GM19023 (cell line): ENCODE results near the gene TMEM18.
"Not testable (repeated sequence)": the region's sequence is repeated elsewhere in the genome, so short reads cannot be mapped to it uniquely, and the experiment has no call there.

Experiments used
- ATAC-seq: cut with Tn5 transposase; IDR thresholded peaks from one replicate; pipeline ENCODE4 v1.9.1; 2021; ENCODE audit warnings: mild to moderate bottlenecking, moderate library complexity; ENCODE audit not compliant: unreplicated experiment

Gene TMEM18

DNA sequence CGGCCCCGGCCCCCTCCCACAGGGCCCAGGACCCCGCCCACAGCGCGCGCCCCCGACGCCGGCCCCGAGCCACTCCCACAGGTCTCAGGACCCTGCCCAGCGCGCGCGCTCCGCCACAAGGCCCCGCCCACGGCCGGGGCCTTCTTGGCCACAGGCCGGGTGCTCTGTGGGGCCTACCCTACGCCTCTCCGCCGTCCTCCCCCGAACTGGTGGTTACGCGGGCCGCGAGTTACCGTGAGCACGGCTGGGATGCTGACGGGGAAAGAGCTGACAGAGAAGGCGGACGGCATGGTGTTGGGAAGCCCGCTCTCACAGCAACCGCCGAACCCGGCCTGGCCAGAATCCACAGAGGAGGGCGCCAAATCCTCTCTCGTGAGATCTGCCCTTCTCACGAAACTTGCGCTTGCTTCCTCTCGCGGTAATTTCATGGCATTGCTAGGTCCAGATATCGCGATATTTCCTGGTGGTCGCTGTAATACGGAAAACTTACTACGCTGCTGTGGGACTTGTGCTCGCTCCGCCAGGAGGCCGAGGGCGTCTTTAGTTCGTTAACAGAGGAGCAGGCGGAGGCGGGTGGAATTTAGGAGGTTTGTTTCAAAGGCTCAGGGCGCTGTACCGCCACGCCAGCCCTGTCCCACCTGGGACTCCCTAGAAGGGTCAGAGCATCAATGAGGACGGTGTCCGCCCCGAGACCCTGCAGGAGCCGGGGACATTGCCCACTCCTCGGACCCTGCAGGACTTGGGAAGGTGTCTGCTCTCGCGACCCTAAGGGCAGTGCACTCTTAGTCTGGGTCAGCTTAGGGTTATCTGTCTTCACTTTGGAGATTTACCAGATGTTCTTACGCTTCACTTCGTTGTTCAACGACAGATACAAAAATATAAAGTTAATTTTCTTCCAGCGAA is at the start of gene TMEM18:
Gene TMEM18 (minus strand): TSS at position 351 of the 903 bp plus-strand sequence. CDS start 61 bp downstream, at position 290.
- peak; percentile 63 for ATAC-seq

DNA sequence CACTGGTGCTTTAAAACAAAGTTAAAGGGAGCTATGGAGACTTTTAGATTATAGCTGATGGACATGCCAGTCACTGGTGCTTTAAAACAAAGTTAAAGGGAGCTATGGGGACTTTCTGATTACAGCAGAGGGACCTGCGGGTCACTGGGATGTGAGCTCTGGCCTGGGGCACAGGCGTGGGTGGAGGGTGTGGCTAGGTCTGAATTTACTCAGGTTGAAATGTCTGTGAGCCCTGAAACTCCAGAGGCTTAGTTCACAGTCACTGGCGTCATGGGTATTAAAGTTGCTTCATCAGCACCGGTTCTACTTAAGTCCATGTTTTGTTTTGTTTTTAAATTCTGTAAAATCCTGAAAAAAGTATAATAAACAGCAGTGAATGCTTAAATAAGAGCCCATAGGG is 49.0 kb upstream of the TMEM18 start:
- ATAC-seq, result peak; percentile 79

DNA sequence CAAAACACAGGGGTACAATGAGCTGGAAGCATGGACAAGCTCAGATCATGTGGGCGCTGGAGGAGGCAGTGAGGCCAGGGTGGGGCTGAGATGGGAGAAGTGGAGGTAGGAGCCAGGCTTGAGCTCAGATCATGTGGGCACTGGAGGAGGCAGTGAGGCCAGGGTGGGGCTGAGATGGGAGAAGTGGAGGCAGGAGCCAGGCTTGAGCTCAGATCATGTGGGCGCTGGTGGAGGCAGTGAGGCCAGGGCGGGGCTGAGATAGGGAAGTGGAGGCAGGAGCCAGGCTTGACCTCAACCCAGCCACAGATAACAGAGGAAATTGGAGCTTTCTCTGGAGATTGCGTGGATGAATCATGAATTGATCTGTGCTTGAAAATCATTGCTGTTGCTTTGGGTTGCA is 48.3 kb upstream of the TMEM18 start:
- ATAC-seq, result no peak

DNA sequence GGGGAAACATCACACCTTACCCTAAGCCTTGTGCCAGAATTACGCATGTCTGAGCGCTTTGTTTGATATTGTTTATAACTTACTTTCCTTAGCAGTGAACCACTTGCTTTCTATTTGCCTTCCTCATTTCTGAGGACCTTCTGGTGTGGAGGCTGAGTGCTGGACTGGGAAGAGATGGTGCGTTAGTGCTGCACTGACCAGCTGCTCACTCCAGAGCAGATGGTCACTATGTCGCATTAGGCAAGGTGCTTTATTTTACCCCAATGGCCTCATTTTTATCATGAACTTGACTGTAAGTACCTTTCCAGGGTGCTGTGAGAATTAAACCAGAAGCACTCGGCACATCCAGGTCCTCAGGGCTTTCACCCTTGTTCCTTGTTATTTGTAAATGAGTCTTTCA is 46.6 kb upstream of the TMEM18 start:
- ATAC-seq, result no peak

DNA sequence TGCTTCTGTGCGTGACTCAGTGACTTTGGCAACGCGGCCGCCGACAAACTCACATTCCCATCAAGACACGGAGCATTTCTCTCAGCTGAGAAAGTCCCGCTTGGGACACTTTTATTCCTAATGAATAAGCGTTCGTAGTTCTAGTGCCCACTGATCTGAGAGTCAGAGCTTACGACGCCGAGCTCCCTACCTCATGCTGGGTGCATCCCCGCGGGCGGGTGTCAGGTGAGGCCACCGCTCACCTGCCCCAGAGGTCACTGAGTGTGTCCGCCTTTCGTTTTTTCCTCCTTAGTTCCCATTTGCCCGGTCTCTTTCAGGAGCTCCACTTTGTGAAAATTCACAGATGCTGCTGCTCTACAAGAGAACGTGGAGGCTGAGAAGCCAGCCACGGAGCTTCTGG is 43.6 kb upstream of the TMEM18 start:
- ATAC-seq, result no peak

DNA sequence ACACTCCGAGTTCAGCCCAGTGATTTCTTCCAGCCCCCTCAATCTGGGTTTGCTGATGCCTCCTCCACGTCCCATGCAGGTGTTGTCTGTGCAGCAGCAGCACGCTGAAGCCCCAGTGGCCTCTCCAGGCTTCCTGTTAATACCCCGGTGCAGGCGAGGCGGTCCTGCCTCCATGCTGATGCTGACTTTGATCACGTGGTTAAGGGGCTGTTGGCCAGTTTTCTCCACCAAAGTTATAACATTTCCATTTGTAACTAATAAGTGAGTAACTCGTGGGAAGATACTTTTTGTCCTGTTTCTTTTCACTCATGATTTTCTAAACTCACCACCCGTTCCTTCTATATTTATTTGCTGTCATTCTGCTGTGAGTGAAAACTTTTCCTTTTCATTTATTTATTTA is 42.5 kb upstream of the TMEM18 start:
- ATAC-seq, result no peak

DNA sequence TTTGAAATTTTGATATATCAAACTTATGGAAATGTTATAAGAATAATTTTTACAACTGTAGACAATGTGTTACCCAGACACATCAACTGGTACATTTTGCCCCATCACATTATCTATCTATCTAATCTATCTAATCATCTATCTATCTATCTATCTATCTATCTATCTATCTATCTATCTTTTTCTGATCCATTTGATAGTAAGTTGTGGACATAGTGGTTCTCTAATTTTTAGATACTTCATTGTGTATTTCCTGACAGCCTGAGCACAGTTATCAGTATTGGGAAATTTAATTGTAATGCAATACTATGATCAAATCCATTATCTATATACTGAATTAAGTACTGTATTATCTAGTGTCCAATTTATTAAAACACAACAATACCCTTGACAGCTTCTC is 42.0 kb upstream of the TMEM18 start:
- no peak for ATAC-seq

DNA sequence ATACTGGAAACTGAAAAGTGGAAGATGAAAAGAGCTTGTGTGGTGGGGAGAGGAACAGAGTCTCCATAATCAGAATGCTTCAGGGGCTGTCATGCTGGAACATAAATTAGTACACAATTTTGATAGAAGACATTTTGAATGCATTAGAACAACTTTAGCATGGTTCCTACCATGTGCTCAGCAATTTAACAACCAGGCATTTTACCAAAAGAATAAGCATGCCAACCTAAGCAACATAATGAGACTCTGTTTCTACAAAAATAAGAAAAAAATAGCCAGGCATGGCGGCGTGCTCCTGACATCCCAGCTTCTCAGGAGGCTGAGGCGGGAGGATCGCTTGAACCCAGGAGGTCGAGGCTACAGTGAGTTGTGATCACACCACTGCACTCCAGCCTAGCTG is 40.5 kb upstream of the TMEM18 start:
- no peak for ATAC-seq

DNA sequence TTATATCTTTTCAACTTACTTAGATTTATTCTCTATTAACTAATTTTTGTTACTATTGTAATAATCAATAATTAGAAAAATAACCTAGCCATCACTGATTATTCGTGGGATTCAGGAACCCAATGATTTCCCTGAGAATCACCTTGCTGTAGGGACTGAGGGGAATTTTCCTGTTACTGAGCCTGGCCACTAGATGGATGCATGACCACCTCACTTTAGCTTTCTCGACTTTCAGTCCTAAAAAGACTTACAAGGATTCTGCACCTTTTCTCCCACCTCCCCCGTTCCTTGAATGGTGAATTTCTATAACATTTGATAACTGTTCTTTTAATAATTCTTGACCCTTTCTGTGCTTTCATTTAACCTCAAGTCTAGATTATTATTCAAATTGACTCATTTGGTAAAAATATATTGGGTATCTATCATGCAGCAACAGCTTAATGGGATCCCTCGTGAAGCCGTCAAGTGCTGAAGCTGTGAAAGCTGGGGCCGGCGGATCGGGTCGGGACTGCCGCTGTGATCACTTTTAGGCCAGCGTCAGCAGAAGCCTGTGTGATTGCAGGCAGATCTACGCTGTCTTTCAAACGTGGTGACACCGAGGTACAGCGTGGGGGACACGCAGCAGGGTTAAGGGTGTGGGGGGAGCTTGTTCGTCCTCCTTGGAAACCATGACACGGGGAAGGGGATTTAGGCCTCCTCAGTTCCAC is 38.8 kb upstream of the TMEM18 start:
- no peak for ATAC-seq

DNA sequence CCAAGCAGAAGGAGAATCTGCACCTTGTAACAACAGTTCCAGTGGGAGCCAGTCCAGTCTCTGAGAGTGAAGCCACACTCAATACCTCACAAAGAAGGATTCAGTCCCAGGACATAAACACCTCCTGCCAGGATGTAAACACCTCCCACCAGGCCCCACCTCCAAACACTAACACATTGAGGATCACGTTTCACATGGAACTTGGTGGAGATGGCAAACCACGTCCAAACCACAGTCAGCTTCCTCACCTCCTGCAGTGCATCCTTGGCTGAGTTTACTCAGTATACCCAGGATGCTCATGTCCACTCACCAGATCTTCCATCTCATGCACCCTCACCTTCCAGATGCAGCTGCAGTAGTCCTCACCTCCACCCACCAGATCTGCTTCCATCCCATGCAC is 37.8 kb upstream of the TMEM18 start:
- no peak for ATAC-seq

DNA sequence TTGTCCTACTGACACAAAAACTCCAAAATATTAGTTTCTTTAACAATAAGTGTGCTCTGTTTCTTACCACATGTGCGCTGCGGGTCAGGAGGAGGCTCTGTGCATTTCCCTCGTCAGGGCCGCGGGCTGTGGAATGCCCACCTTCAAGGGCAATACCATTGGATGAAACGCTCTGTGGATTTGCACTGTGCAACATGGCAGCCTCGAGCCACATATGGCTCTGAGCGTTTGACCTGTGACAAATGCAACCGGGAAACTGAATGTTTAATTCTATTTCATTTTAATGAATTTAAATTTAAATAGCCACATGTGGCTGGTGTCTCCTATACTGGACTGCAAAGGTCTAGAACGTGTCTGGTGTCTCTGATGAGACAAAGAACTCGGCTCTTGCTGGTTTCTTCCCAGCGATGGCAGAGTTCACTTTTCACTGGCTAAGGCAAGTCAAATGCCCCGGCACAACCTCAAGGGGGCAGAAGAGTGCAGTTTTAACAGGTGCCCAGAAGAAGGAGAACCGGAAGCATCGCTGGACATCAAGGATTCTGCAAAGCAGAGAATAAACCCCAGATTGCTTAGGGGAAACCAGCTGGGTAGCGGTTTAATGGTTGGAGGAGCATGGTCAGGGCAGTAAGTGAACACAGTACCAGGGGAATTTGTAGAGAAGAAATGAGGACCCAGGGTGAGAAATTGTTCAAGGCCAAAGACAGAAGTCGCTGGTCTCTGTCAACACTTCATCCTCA is 37.0 kb upstream of the TMEM18 start:
- ATAC-seq, result peak; percentile 93

DNA sequence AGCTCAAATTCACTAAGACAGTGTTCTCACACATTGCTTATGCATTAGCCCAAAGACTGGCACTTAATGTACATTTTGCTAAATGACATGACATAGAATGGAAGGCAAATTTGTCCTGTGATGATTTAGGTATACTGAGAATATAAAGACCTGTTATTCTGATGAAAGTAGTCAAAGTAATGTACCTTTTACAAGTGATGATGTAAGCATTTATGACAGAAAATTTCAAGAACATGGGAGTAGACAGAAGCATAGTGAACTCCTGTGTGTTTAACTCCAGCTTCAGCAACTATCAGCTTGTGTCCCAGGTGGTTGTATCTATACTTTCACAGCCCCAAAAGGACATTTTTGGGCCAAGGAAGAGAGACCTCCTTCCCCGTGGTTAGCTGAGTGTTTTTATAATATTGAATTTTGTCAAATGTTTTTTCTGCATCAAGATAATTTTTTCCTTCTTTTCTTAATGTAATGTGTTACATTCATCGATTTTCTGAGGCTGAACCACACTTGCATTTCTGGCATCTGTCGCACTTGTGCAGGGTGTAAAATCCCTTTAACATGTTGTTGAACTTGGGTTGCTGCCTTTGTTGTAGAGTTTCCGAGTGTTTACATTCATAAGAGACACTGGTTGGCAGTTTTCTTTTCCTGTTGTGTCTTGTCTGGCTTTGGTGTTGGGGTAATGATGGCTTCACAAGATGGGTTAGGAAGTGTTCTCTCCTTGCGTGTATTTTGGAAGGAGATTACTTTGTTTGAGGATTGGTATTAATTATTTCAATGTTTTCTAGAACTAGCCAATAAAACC is 33.9 kb upstream of the TMEM18 start:
- no peak for ATAC-seq

DNA sequence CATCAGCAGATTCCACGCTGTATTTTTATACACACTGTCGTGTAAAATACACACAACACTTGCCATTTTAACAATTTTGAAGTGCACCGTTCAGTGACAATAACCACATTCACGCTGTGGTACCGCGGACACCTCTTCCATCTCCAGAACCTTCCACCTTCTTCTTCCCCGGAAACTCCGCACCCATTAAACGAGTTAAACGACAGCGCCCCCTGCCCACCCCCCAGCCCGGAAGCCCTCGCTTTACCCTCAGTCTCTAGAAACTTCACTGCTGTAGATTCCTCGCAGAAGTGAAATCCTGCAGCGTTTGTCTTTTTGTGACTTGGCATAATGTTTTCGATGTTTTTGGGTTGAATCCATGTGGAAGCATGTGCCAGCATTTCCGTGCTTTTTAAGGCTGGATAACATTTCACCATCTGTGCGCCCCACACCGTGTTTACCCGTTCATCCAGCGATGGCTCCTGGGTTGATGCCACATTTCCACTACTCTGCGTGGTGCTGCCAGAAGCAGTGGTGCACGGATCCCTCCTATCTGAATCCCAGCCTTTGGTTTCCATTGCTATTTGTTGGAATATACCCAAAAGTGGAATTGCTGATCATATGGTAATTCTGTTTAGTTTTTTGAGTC is 32.0 kb upstream of the TMEM18 start:
- no peak for ATAC-seq

DNA sequence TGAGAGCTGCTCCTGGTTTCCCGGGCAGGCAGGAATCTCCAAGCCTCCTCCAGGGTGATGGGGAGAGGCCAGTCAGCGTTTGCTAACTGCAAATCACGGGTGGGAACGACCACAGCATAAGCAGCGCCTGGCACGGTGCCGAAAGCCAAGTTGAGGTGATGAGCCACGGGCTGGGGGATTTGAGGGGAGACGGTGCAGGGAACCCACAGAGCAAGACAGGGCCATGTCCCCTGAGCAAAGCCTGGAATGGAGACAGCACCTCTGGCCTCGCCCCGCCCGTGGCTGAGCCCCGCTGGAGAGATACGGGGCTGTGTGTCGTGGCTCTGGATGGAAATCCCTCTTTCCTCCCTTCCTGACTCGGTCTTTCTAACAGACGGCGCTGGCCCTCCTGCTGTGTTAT is 31.5 kb upstream of the TMEM18 start:
- ATAC-seq, result no peak

DNA sequence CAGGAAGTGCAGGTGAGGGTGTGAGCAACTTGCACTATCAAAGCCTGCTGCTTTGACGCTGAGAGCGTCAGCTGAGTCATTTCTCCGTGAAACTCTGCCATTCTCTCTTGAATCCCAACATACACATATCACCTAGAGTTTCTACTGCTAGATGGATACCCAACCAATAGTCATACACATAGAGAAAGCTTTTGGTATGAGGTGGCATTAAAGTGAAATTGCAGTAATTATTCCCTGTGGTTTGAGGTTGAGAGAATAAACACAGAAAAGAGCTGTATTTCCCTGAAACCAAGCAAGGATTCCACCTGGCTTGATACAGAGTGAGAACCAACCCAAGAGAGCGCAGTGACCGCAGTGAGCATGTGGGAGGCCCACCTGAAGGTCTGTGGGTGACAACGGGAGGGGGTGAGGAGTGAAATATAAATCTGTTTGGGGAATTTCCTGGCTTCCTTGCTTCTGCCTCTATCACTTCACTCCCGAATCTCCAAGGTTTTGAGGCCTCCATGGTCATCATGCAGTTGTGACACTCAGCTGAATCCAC is 28.8 kb upstream of the TMEM18 start:
- peak; percentile 86 for ATAC-seq

DNA sequence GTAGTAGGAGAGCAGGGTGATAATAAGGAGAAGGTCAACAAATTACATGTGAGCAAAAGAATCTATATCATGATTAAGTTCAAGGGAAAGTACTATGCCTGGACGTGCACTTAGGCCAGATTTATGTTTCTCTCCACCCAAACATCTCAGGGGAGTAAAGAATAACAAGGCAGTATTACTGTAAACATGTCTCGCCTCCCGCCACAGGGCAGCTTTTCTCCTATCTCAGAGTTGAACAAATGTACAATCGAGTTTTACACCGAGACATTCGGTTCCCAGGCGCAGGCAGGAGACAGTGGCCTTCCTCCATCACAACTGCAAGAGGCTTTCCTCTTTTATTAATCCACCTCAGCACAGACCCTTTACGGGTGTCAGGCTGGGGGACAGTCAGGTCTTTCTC is 25.6 kb upstream of the TMEM18 start:
- ATAC-seq, result not testable (repeated sequence)

DNA sequence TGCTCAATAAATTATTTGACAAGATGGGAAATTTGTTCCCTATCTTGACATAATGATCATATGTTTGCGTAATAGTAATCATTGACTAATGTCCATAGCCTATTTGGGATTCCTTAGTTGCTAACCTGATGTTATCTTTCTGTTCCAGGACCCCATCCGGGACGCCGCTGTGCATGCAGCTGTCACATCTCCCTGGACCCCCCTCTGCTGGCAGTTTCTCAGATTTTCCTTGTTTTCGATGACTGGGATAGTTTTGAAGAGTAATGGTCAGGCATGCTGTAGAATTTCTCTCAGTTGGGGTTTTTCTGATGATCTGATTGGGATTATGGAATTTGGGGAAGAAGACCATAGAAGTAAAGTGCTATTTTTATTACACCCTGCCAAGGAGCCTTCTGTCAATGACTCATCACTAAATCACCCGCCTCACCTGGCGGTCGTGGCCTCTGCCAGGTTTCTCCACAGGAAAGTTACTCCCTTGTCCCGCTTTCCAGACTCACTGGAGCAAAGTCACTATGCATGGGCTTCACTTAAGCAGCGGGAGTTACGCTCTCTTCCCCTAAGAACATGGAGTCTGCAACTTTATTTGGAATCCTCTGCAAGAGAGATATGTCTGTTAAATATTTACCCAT is 19.9 kb upstream of the TMEM18 start:
- ATAC-seq, result no peak

DNA sequence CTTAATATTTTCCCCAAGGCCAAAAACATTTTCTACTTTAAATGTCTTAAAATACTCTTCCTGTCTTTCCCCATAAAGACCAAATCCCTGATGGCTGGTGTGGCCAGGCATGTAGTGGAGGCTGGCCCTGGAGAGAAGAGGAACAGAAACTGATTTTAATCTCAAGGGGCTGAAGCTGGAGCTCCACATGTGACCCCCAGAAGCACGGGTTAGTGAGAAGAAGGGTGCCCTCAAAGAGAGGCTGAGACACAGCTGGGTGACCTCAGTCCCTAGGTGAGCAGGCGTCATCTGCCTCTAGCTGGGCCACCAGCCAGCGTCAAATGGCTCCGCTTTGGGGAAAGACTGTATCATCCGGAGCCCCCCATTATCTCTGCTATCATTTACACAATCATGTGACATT is 19.3 kb upstream of the TMEM18 start:
- ATAC-seq, result peak; percentile 93

DNA sequence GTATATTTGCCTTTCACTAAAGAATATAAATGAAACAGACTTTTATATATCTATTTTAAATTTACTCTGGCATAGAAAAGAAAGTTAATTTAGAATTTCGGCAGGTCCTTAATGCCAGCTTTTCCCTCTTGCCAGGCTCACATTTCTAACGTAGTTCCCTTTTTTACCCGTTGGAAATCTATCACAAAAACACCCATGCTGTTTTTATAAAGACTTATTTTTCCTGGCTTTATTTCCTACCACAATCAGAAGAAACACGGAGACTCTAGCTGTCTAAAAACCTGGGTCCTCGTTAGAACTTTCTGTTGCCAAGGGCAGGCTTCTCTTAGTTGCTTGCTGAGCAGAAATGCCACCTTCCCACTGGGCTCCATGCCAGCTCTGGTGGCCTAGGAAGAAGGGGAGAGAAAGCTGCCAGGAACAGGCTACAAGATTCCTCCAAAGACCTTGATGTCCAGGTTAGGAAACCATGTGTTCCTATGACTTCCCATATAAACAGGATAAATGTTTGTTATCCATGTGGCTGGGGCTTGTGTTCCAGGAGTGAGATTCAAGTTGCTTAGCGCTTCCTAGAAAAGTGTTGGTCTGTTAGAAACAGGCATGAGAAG is 17.8 kb upstream of the TMEM18 start:
- ATAC-seq, result no peak
